AG04449 (cell line): Measurements from ENCODE around the gene RAD9A.

Experiments used
- CTCF ChIA-PET: fragments of 350-600 bp; formaldehyde crosslinking; extraction: SDS; loops from one replicate; lab custom pipeline; 2021; ENCODE audit warnings: antibody characterized with exemption; lab: Yijun Ruan, JAX
- POLR2A ChIA-PET: fragments of 400-600, 350-600 bp; formaldehyde crosslinking; extraction: SDS; loops from one replicate; lab custom pipeline; 2020; ENCODE audit warnings: antibody characterized with exemption, inconsistent platforms; lab: Yijun Ruan, JAX
- DNase-seq: peaks from one replicate; pipeline ENCODE4 v3.0.0-alpha.2; 2010; ENCODE audit warnings: low read depth, low spot score
- H3K4me3 ChIP-seq: 2 replicates; pipeline ENCODE4 v1.5.1; 2011; ENCODE audit warnings: low read depth, mild to moderate bottlenecking, control low read depth, low read length
- TF ChIP-seq, protein P1 (sequence below): IDR thresholded peaks from one replicate; pipeline ENCODE4 v1.5.1; 2011; ENCODE audit warnings: mild to moderate bottlenecking, moderate library complexity, low read length, control low read depth, inconsistent platforms; ENCODE audit not compliant: insufficient read depth; ENCODE audit errors: missing control alignments

The RAD9A gene

GRCh38 chr11:67353317-67354074, 38.3 kb upstream of the RAD9A start, which contains the start of gene POLD4:
Gene POLD4 (minus strand): TSS chr11:67353546. CDS start chr11:67353399, 147 bp downstream.
- TF ChIP-seq, protein P1, sequence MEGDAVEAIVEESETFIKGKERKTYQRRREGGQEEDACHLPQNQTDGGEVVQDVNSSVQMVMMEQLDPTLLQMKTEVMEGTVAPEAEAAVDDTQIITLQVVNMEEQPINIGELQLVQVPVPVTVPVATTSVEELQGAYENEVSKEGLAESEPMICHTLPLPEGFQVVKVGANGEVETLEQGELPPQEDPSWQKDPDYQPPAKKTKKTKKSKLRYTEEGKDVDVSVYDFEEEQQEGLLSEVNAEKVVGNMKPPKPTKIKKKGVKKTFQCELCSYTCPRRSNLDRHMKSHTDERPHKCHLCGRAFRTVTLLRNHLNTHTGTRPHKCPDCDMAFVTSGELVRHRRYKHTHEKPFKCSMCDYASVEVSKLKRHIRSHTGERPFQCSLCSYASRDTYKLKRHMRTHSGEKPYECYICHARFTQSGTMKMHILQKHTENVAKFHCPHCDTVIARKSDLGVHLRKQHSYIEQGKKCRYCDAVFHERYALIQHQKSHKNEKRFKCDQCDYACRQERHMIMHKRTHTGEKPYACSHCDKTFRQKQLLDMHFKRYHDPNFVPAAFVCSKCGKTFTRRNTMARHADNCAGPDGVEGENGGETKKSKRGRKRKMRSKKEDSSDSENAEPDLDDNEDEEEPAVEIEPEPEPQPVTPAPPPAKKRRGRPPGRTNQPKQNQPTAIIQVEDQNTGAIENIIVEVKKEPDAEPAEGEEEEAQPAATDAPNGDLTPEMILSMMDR, result no peak
- POLR2A ChIA-PET, result interaction anchor here (0.5 to 5.4 kb wide), 11 partner anchors 9 to 1018 kb away, joined by 3 to 76 read pairs (median 3); partner anchors contain the start of genes CLCF1 and RAD9A
- DNase-seq, result peak; percentile 77
- CTCF ChIA-PET, result interaction anchor here (1.3 to 41.2 kb wide), 5 partner anchors 15 to 151 kb away, joined by 5 to 2108 read pairs (median 82); partner anchors contain the start of genes CLCF1, PITPNM1, PPP1CA and RAD9A
- peak within 1 kb of the TSS; percentile 92 for H3K4me3 ChIP-seq

DNA sequence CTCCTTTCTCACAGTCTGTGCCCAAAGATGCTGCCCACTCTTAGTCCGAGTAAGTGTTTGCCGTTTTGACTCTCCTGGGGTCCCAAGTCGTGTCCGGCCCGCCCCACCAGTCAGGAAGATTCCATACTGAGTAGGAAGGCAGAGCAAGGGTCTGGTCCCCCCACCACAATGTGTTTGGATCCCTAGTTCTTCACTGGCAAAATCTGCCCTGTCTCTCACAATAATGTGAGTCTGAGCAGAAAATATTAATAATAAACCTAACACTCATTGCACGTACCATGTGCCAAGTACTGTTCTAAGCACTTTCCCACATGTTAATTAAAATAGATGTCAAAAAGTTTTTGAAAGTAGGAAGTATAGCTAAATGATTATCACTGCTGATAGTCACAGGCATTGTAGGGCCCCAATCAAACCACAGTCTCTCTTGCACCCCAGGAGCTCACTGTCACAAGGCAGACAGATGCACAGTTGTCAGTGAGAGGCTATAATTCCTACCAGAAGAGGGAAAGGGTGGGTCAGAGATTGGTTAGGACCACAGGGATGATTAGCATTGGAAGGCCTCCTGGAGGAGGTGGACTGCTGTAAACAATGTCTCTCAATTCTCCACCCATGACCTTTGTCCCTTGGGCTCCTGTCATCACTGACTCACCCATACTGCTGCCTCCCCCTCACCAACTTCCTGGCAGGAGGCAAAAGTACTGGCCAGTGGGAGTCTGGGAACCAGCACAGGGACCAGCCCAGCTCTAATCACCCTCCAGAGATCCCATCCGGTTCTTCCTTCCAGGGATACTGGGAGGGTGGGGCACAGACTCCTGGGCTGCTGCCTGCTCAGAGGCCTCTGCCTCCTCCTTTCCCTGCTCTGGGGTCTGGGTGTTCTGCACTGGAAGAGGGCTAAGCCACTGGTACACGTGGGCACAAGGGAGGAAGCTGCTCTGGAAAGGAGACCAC, 37.4 kb upstream of the RAD9A start:
- POLR2A ChIA-PET, result interaction anchor here (0.5 to 5.4 kb wide), 11 partner anchors 8 to 148 kb away, joined by 3 to 76 read pairs (median 4); partner anchors contain the start of gene CLCF1
- CTCF ChIA-PET, result interaction anchor here (1.3 to 41.2 kb wide), 5 partner anchors 16 to 150 kb away, joined by 5 to 2108 read pairs (median 82); partner anchors contain the start of genes CLCF1, PITPNM1, PPP1CA and RAD9A
- peak overlapping the region; percentile 49 for H3K4me3 ChIP-seq
- peak; percentile 77 for DNase-seq
- TF ChIP-seq, protein P1, result peak; percentile 15

- DNase-seq, result no peak
- POLR2A ChIA-PET, result interaction anchor here (0.7 to 5.4 kb wide), 3 partner anchors 17 to 45 kb away, joined by 3 to 76 read pairs (median 4); partner anchors contain the start of gene CLCF1
- CTCF ChIA-PET, result interaction anchor here (7.1 to 41.2 kb wide), 4 partner anchors 17 to 92 kb away, joined by 67 to 2108 read pairs (median 153); partner anchors contain the start of genes CLCF1, PPP1CA, RAD9A and TBC1D10C
- peak overlapping the region; percentile 8; the same call in 1 of the 2 replicates for H3K4me3 ChIP-seq
- TF ChIP-seq, protein P1, result no peak
Observed at GRCh38 chr11:67355023-67355793, 36.6 kb upstream of the RAD9A start.

GRCh38 chr11:67355794-67356386, 35.9 kb upstream of the RAD9A start:
- no peak for DNase-seq
- H3K4me3 ChIP-seq, result no peak overlapping the region
- TF ChIP-seq, protein P1, result no peak
- ChIA-PET CTCF (interaction anchor here (0.9 to 41.2 kb wide), 11 partner anchors 18 to 152 kb away, joined by 3 to 2108 read pairs (median 7); partner anchors contain the start of genes CDK2AP2, CLCF1, PPP1CA and RAD9A), POLR2A (interaction anchor here (0.7 to 5.4 kb wide), 4 partner anchors 14 to 45 kb away, joined by 3 to 76 read pairs (median 14); partner anchors contain the start of gene CLCF1)

DNA sequence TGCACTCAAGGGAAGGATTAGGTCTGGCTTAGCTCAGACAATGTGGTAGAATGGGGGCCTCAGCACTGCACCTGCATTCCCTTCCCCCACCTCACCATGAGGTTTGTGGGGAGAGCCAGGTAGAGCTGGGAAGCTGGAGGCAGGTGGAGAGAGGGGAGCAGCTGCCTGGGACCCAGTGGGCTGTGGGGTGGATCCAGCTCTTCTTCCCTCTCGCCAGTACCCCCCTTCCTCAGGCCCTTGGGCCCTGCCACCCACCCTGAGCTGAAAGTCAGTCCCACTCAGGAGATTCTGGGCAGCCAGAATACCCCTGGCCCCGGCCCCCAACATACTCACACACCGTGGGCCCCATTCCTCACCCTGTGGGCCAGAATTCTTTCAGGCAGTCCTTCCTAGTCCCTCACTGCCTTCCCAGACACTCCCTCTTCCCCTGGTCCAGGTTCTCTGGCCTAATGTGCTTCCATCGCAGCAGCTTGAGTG, 35.4 kb upstream of the RAD9A start:
- ChIA-PET CTCF (interaction anchor here (0.9 to 41.2 kb wide), 11 partner anchors 18 to 151 kb away, joined by 3 to 2108 read pairs (median 6); partner anchors contain the start of genes CDK2AP2, CLCF1, PPP1CA and RAD9A), POLR2A (interaction anchor here (0.7 to 2.3 kb wide), 4 partner anchors 10 to 26 kb away, joined by 3 to 16 read pairs (median 7); partner anchors contain the start of gene CLCF1)
- TF ChIP-seq, protein P1, result no peak
- DNase-seq, result no peak
- H3K4me3 ChIP-seq, result no peak overlapping the region
